Tibial artery (tissue), 4 donors: Measurements from ENCODE around the gene LUC7L.

Source experiments
- DNase-seq, 2 donors: peaks; one replicate each; pipeline ENCODE4 v3.0.0-alpha.2; 2019
- H3K27ac ChIP-seq, 2 donors: fragments of 200-600 bp; sonication (generic) in 1 of 2; 1 replicate in 1 of 2; 2 replicates in 1 of 2; pipeline ENCODE4 v1.5.1; 2018 to 2019; ENCODE audit warnings: mild to moderate bottlenecking in 1 of 2
- H3K27me3 ChIP-seq, 2 donors: fragments of 200-600 bp; sonication (generic) in 1 of 2; one replicate each; pipeline versions ENCODE4 v1.5.1 to v1.6.0; 2016 to 2019
- H3K36me3 ChIP-seq, 3 donors: fragments of 200-600 bp; sonication (generic) in 2 of 3; one replicate each; pipeline ENCODE4 v1.5.1; 2016 to 2019; ENCODE audit warnings: mild to moderate bottlenecking in 2 of 3
- H3K4me1 ChIP-seq, 4 donors: fragments of 200-600 bp; sonication (generic) in 2 of 4; 1 replicate in 3 of 4; 2 replicates in 1 of 4; pipeline ENCODE4 v1.5.1; 2016 to 2019
- H3K4me3 ChIP-seq, 2 donors: fragments of 200-600 bp; sonication (generic) in 1 of 2; 1 replicate in 1 of 2; 2 replicates in 1 of 2; pipeline ENCODE4 v1.5.1; 2018 to 2019; ENCODE audit warnings: mild to moderate bottlenecking in 2 of 2
- H3K9me3 ChIP-seq, 3 donors: fragments of 200-600 bp; sonication (generic) in 1 of 3; one replicate each; pipeline ENCODE4 v1.5.1; 2016 to 2019
- intact Hi-C: fragments of 100-400 bp; cut with DNase I; formaldehyde crosslinking; loops from one replicate; pipeline ENCODE4 v1.15.0; 2023; ENCODE audit warnings: low total_unique reads
- TF ChIP-seq, protein P1 (sequence below), 2 experiments: fragments of 200-600 bp in 1 of 2; fragments of 450-650 bp in 1 of 2; IDR thresholded peaks; one replicate each; pipeline ENCODE4 v1.5.1; 2017 to 2019; ENCODE audit warnings: antibody characterized with exemption in 2 of 2, mild to moderate bottlenecking in 1 of 2, moderate library complexity in 1 of 2

The LUC7L gene

DNA sequence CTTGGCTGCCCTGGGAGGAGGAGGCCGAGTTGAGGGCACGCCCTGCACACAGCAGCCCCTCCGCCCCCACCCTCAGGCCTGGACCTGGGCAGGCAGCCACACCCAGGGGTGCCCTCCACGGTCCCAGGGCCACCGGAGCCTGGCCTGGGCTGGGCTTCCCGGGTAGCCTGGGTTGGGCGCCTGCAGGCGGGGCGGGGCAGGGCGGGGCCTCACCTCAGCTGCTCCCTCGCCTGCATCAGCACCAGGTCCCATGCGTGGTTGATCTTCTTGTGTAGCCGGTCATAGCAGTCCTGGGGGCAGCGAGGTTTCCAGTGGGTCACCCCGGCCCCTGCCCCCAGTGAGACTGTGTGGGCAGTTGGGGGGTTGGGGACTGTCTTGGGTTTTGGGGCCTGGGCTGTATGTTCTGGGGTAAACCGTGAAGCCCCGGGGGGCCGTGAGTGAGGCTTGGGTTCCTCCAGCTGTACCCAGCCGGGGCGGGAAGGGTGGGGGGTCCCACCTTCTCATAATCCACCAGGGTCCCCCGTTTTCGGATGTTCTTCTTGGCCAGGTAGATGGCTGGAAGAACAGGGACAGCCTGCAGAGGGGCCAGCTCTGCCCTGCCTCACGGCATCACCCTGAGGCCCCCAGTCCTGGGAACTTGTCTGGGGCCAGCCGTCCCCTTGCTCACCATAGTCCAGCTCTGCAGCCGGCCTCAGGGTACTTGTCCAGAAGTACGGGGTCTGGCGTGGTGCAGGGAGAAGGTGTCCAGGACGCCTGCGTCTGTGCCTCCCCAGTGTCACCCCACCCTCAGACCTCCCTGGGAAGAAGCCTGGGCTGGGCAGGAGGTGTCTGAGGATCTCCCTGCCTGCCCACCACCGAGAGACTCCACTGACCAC, 44.5 kb upstream of the LUC7L start:
- H3K36me3 ChIP-seq = no peaks in the 10 kb centered on the region
- DNase-seq = no peak

DNA sequence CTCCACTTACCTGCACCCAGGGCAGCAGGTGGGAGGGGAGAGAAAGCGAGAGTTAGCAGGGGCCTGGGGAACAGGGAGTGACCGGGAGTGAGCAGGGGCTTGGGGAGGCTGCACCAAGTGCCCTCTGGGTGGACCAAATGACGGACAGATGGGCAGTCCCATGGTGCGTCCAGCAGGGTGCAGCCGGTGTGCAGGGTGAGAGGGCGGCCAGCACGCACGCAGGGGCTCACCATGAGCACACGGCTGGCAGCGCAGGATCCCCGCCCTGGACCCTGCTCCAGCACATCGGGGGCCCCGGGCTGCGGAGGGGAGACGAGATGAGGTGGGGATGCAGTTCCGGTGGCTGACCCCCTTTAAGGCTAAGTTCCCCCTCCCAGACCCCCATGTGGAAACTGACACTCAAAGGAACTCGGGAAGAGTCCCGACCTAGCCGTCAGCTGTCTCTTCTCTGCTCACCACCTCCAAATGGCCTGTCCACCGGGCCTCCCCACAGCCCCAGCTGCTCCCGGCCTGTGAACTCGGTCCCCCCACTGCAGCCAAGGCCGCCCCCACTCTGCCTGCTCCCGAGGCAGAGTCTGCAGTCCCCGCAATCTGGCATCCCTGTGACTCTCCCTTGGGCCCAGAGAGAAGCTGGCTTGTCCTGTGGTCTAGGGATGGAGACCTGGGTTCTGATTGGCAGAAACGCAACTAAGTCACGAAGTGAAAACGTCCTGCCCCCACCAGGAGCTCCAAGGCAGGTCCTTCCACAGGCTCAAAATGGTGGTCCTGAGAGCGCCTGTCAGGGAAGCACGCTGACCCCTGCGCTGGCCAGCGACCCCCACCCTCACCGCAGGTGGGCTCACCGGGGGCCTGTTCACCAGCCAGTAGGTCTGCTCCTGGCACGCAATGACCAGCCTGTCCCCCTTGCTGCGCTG, 43.6 kb upstream of the LUC7L start:
- TF ChIP-seq, protein P1, sequence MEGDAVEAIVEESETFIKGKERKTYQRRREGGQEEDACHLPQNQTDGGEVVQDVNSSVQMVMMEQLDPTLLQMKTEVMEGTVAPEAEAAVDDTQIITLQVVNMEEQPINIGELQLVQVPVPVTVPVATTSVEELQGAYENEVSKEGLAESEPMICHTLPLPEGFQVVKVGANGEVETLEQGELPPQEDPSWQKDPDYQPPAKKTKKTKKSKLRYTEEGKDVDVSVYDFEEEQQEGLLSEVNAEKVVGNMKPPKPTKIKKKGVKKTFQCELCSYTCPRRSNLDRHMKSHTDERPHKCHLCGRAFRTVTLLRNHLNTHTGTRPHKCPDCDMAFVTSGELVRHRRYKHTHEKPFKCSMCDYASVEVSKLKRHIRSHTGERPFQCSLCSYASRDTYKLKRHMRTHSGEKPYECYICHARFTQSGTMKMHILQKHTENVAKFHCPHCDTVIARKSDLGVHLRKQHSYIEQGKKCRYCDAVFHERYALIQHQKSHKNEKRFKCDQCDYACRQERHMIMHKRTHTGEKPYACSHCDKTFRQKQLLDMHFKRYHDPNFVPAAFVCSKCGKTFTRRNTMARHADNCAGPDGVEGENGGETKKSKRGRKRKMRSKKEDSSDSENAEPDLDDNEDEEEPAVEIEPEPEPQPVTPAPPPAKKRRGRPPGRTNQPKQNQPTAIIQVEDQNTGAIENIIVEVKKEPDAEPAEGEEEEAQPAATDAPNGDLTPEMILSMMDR (IDR thresholded peaks at IDR 0.05) = no peak
- intact Hi-C loops = no loop called here
- Histone ChIP-seq H3K4me3 (no peak overlapping the region), H3K27ac (no peak overlapping the region), H3K9me3 (no peaks in the 10 kb centered on the region), H3K4me1 (peaks cover 0 to 17% (median 13%) of the 10 kb centered on the region in 4 donors), H3K36me3 (no peaks in the 10 kb centered on the region), H3K27me3 (peaks cover 0 to 37% of the 10 kb centered on the region in 2 donors)
- DNase-seq = no peak

More for the DNA sequence above, 44.5 kb upstream of the LUC7L start:
- Histone ChIP-seq H3K4me1 (peaks cover 0 to 17% (median 13%) of the 10 kb centered on the region in 4 donors), H3K27ac (no peak overlapping the region), H3K27me3 (peaks cover 0 to 39% of the 10 kb centered on the region in 2 donors), H3K9me3 (no peaks in the 10 kb centered on the region), H3K4me3 (no peak overlapping the region)
- intact Hi-C loops = no loop called here
- TF ChIP-seq, protein P1 (IDR thresholded peaks at IDR 0.05) = no peak

DNA sequence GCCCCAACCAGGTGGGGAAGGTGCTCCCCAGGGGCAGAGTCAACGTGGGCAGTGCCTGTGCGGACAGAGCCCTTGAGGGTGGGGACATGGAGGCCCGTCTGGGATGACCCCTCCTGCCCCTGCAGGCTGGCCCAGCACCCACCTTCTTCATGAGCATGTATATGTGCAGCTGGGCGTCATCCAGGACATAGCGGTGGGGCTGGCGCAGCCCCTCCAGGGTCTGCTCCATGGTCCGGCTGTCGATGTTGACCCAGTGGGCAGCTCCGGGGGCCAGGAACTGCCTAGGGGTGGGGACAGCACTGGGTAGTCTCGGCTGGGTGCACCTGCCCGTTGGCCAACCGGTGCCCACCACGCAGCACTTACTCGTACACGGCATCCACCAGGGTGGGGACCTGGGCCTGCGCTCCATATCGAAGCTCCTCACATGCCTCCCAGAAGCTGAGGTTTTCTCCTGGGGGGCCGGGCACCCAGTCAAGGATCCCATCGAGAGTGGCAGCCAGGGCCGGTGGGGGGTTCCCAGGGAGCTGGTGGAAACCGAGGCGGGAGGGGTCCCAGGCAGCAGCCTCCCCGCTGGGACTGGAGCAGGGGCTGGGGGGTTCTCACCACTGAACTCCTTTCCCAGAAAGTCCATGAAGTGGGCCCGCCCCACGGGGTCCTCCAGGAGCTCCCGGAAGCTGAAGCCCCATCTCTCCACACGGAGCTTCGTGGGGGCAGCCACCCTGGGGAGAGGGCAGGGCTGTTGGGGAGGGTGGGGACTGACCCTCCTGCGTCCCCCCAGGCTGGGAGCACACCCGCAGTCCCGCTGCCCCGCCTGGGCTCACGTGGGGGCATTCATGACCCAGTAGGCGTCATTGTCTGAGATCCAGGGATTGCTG, 41.4 kb upstream of the LUC7L start:
- intact Hi-C loops = no loop called here
- DNase-seq = no peak
- Histone ChIP-seq H3K4me3 (no peak overlapping the region), H3K27me3 (peaks cover 0 to 27% of the 10 kb centered on the region in 2 donors), H3K9me3 (no peaks in the 10 kb centered on the region), H3K36me3 (peaks cover 0 to 2% (median 0%) of the 10 kb centered on the region in 3 donors), H3K4me1 (peaks cover 0 to 10% (median 9%) of the 10 kb centered on the region in 4 donors), H3K27ac (no peak overlapping the region)
- TF ChIP-seq, protein P1 (IDR thresholded peaks at IDR 0.05) = no peak

DNA sequence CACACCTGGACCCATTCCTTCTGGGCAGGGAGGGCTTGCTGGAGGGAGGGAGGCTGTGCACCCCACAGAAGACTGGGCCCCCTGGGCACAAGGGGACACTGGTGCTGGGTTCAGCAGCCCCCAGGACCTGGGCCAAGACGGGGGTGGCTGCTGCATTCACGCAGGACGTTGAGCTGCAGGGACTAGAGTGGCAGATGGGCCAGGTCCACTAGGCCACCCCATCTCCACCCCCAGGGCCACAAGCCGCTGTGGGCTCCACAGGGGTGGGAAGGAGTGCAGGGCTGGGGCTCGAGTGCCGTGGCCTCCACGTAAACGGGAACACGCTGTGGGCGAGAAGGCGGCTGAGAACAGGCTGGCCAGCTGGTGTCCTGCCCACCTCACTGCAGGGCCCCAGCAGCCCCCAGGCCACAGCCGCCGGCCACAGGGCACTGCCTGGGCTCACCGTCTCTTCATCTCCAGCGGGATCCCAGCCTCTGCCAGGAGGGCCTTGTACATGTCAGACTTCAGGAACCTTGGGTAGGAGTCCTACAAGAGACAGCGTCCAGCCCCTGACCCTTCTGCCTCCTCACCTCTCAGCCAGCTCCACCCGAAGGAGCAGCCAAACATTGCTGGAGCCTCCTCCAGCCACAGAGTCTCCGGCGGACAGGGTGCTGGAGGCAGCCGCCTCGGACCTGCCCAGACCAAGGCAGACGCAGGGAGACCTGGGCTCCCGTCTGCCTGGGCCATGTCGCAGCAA, 40.0 kb upstream of the LUC7L start:
- H3K9me3 ChIP-seq = no peaks in the 10 kb centered on the region
- peaks cover 7 to 16% (median 8%) of the 10 kb centered on the region in 3 donors for H3K36me3 ChIP-seq
- no peak for DNase-seq
- H3K4me1 ChIP-seq = no peaks in the 10 kb centered on the region
- intact Hi-C loops = no loop called here
- H3K27ac ChIP-seq = no peak overlapping the region
- TF ChIP-seq, protein P1 (IDR thresholded peaks at IDR 0.05) = no peak
- no peak overlapping the region for H3K4me3 ChIP-seq
- H3K27me3 ChIP-seq = peaks cover 0 to 13% of the 10 kb centered on the region in 2 donors
